Astrocyte of the spinal cord (primary cell): ENCODE results near the gene ZNF638.

Experiments used
- DNase-seq: peaks from one replicate; pipeline ENCODE4 v3.0.0; 2011; ENCODE audit warnings: low read depth, low spot score
- H3K4me3 ChIP-seq: 2 replicates; pipeline ENCODE4 v1.5.1; 2011; ENCODE audit warnings: low read depth, mild to moderate bottlenecking, low read length, moderate library complexity
- in situ Hi-C: cut with HindIII; loops from 2 replicates; pipeline ENCODE4 v1.10.0; 2017; ENCODE audit warnings: low sequenced_read_pairs
- TF ChIP-seq, protein P1 (sequence below): IDR thresholded peaks from 2 replicates; pipeline ENCODE4 v1.5.1; 2012; ENCODE audit warnings: low read depth, mild to moderate bottlenecking, low read length, inconsistent platforms

Gene ZNF638

GRCh38 chr2:71469403-71470398 is 138.1 kb downstream of the ZNF638 start:
- TF ChIP-seq, protein P1, sequence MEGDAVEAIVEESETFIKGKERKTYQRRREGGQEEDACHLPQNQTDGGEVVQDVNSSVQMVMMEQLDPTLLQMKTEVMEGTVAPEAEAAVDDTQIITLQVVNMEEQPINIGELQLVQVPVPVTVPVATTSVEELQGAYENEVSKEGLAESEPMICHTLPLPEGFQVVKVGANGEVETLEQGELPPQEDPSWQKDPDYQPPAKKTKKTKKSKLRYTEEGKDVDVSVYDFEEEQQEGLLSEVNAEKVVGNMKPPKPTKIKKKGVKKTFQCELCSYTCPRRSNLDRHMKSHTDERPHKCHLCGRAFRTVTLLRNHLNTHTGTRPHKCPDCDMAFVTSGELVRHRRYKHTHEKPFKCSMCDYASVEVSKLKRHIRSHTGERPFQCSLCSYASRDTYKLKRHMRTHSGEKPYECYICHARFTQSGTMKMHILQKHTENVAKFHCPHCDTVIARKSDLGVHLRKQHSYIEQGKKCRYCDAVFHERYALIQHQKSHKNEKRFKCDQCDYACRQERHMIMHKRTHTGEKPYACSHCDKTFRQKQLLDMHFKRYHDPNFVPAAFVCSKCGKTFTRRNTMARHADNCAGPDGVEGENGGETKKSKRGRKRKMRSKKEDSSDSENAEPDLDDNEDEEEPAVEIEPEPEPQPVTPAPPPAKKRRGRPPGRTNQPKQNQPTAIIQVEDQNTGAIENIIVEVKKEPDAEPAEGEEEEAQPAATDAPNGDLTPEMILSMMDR: no peak
- no peak for DNase-seq
- in situ Hi-C loops: no loop called here
- no peak overlapping the region for H3K4me3 ChIP-seq

DNA sequence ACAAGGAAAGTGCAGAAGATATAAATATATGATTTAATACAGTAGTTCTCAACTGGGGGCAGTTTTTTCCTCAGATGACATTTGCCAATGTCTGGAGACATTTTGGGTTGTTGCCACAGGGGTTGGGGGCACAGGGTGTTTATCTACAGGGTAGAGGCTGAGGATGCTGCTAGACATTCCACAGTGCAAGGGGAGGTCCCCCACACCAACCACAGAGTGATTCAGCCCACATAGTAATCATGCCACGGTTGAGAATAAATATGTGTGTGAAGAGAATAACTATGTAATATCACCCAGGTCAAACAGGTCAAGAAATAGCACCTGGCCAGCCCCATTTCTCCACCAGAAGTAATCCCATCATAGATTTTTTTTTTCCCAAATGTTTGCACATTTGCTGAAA is 139.7 kb downstream of the ZNF638 start:
- TF ChIP-seq, protein P1: no peak
- H3K4me3 ChIP-seq: no peak overlapping the region
- in situ Hi-C loops: no loop called here
- DNase-seq: peak; percentile 71

GRCh38 chr2:71472019-71472418 is 140.4 kb downstream of the ZNF638 start:
- TF ChIP-seq, protein P1: no peak
- in situ Hi-C loops: no loop called here
- no peak overlapping the region for H3K4me3 ChIP-seq
- DNase-seq: no peak

GRCh38 chr2:71473346-71474031 is 141.9 kb downstream of the ZNF638 start:
- peak; percentile 32 for DNase-seq
- TF ChIP-seq, protein P1: no peak
- in situ Hi-C loops: no loop called here
- H3K4me3 ChIP-seq: no peak overlapping the region

DNA sequence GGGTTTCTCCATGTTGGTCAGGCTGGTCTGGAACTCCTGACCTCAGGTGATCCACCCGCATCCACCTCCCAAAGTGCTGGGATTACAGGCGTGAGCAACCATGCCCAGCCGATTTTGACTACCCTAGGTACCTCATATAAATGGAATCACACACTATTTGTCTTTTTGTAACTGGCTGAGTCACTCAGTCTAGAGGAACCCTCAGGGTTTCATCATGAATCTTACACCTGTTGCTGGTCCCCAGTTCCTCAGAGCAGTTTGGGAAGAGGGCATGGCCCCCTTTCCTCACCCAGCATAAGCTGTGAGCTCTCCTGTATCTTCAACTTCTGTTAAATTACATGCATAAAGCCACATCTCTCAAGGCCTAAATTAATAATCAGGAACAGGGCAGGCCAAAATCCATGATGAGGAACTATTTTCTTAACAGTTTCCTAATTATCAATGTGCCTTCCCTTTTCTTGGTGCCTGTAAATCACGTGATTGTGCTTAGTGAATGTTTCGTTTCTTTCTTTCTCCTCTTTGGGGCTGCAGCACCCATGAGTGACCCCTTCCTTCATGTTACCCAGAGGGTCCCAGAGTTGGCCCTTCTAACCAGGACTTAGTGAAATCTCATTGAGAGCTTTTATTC is 142.6 kb downstream of the ZNF638 start:
- no peak for DNase-seq
- TF ChIP-seq, protein P1: no peak
- no peak overlapping the region for H3K4me3 ChIP-seq

GRCh38 chr2:71474744-71475397 is 143.3 kb downstream of the ZNF638 start:
- TF ChIP-seq, protein P1: no peak
- in situ Hi-C loops: no loop called here
- no peak for DNase-seq
- H3K4me3 ChIP-seq: no peak overlapping the region

More for the DNA sequence above, 142.6 kb downstream of the ZNF638 start:
- in situ Hi-C loops: no loop called here
